Superior temporal gyrus (tissue), 1 donor: Measurements from ENCODE around the gene TIMP3.
A peak's percentile ranks its signal among the peaks of the same experiment; 100 is the strongest.

ENCODE experiments used
- DNase-seq: peaks from one replicate; pipeline ENCODE4 v3.0.0-alpha.2; 2016; ENCODE audit errors: extremely low spot score

TIMP3 gene

GRCh38 chr22:32829451-32829851 lies 27.9 kb downstream of the TIMP3 start:
- DNase-seq = no peak

DNA sequence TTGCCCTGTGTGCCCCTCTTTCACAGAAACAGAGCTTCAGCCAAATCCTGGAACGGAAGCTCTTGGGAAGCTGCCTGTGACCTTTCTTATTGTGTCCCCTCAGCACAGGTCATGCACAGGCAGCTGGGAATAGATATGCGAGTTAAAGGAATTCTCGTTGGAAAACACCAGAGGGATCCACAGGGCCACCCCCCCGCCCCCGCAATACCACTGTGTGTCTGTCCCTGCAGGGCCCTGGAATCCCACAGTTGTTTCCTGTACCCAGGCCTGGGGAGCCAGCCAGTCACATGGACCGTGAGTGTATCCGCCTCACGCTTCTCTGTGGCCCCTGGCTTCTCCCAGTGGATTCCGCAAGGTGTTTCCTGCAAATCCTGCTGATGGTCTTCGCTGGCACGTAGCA lies 29.0 kb downstream of the TIMP3 start:
- no peak for DNase-seq

DNA sequence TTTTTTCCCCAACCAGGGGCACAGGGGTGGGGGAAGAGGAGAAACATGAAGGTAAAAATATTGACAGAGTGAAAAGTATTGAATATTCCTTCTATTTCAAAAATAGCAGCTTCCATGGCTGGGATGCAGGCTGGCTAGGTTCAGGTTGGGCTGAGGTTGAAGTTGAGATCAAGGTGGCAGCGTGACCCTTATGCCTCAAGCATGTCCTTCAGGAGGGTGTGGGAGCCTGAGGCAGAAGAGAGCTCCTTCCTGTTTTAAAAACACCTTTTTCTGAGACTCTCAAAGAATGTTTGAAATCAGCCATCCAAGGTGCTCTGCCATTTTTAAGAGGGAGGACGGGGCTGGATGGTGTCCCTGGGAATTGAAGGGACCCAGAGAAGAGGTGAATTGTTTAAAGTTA lies 29.5 kb downstream of the TIMP3 start:
- no peak for DNase-seq

- DNase-seq = no peak
These were observed 30.1 kb downstream of the TIMP3 start for GRCh38 chr22:32831584-32831983.

- DNase-seq = no peak
These were observed 30.7 kb downstream of the TIMP3 start for GRCh38 chr22:32832174-32832573.

DNA sequence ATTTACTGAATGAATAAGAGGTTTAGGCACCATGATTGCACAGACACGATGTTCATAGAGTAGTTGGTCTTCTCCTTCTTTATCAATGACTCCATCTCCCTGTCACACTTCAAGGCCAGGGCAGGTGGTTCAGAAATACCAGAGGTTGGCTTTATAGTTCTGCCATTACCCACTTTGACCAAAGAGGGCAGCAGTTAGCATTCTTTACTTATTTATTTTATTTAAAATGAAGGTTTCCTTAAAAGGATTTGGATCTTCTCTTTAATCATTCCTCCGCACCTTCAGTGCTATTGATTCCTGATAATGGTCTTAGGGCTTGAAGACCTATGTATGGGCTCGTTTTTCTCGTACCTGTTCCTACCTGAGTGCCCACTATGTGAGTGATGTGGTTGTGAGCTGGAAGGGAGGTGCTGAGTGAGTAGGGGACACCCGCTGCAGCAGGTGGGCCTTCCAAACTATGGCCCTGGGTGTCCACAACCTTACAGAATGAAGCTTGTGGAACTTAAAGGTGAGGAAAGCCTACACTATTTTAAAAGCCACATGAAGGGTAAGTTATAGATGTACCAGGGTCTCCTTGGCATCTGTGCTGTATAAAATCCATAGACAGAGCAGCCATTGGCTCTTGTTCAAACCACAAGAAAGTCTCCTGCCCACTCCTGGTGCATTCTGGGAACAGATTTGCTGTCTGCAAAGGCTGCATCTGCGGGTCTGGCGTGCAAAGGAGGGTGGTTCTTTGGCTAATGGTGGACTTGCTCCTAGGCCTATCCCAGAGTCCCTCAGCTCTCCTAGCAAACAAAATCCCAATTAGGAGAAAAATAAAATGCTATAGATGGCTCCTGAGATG lies 35.0 kb downstream of the TIMP3 start:
- peak; percentile 29 for DNase-seq

GRCh38 chr22:32837142-32837541 lies 35.6 kb downstream of the TIMP3 start:
- DNase-seq = no peak

- no peak for DNase-seq
These were observed 36.3 kb downstream of the TIMP3 start for GRCh38 chr22:32837803-32838202.

GRCh38 chr22:32839831-32840584 lies 38.5 kb downstream of the TIMP3 start:
- DNase-seq = peak; percentile 22

DNA sequence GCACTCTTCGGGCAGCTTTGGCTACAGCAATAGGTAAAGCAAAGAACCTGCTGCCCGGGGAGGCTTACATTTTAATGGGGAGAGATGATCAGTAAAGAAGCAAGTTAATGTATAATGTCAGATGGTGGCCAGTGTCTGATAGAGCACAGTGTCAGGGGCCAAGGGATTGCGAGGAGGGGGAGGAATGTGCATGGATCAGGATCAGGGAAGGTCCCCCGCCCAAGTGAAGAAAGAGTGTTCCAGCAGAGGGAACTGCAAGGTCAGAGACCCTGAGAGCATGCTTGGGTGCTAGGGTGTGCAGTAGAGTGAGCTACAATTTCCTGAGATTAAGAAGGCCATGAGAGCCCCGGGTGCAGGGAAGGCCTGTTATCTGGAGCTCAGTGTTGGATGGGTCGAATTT lies 39.7 kb downstream of the TIMP3 start:
- no peak for DNase-seq

- no peak for DNase-seq
These were observed 41.0 kb downstream of the TIMP3 start for GRCh38 chr22:32842486-32842885.

GRCh38 chr22:32843300-32843699 lies 41.8 kb downstream of the TIMP3 start:
- no peak for DNase-seq

- DNase-seq = no peak
These were observed 42.7 kb downstream of the TIMP3 start for GRCh38 chr22:32844251-32844650.

DNA sequence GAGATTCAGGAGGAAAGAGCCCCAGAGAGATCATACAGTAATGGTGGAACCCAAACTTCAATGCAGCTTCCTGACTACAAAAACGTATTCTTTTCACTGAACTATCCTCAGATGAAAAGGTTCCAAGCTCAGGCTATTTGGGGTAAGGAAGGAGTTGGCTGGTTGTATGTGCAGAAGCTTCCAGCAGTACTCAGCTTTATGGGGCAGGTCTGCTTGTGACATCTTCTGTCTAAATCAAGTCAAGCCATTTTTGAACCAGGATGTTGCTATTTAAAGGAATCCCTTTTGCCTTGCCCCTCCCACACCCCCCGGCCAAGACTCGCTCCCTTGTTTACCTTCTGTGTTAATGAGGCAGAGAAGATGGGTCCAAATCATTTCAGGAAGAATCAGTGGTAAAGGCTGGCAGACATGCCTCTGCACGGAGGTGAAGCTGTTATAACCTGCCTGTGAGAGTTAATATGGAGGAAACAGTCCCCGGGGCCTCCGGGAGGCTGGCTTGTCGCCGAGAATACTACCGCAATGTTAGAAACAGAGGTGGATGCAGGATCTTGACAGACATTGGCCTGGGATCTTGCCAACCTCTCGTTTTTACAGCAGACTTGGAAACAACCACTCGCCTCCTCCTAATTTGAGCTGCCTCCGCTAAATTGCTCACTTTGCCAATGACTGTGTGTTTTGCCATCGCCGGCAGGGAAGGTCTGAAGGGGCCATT lies 45.4 kb downstream of the TIMP3 start:
- no peak for DNase-seq

GRCh38 chr22:32848226-32848625 lies 46.7 kb downstream of the TIMP3 start:
- no peak for DNase-seq

GRCh38 chr22:32849501-32849900 lies 48.0 kb downstream of the TIMP3 start:
- DNase-seq = no peak

GRCh38 chr22:32850157-32850556 lies 48.7 kb downstream of the TIMP3 start:
- DNase-seq = no peak

DNA sequence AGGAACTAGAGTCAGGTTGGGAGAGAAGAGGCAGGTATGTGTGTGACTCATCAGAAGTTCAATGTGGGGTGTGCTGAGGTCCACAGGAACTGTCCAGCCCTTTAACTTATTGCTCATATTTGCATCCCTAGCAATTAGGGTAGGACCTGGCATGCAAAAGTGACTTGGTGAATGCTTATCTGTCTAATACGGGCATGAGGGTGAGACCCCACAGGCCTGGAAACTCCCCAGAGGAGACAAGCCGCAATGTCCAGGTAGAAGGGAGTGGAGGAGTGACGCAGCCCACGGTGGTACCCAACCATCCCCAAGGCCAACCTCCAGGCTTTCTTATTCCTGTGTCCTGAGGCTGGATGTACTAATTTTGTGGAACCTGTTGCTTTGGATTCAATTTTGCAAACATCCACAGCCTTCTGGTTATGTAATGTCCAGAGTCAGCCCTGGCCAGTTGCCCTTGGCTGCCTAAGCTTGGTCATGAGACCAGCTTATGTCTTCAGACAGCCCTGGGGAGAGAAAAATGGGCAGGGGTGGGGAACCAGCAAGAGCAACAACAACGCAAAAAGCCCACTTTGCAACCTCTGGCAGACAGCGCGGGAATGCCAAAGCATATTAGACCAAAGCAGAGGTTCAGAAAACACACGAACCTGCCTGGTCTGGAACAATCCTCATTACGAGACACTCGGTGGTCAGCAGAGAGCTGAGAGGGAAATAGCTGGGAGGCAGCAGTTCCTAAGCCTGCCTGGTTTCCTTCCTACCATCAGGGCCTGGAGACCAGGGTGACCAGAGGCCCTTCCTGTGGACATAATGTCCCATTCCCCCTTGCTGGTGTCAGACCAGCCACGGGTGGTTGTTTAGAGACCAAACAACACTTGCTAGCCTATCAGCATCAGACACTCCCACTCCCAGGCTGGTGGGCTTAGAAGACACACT lies 49.3 kb downstream of the TIMP3 start:
- peak; percentile 69 for DNase-seq

DNA sequence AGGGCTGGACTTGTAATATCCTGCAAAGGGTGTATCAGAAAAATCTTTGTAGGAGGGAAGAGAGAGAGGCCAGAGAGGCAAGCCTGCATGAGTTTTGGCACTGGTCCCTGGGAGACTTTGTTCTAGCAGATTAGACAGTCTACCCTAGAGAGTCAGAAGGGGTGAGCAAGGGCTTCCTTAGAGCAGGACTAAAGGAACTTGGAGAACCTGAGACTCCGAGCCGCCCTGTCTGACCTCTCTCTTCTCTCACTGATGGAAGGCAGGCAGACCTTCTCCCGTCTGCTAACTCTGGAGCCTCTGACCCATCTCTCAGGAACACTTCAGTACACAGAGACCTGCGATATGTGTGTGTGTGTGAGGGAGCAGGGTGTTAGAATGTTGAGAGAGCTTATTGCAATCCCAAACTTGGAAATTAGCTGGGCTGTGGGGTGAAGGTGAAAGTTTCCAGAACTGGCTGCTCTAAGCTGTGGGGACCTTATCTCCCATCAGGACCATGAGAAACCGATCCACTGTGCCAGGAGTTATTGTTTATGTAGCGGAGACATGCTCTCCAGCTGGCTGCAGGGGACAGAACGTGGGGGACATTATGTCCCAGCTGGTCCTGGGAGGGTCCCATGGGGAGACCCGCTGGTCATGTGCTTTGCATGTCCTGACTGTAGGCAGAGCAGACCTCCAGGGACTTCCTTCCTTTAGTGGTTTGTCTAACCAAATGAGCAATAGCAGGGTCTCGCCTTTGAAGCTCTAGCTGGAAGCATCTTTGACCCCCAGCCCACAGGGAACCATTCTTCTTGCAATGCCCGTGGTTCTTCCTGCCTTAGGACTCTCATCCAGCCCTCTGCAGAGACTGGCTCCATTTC lies 51.1 kb downstream of the TIMP3 start:
- no peak for DNase-seq

GRCh38 chr22:32853662-32854061 lies 52.2 kb downstream of the TIMP3 start:
- DNase-seq = no peak
